T-helper 1 cell treated with Interleukin-12 subunit alpha and Interleukin-12 subunit beta and Interleukin-4 antibody, amounts not matched to agents 30 ng/mL and 1 ng/mL, for 36 hours (primary cell): ENCODE results near the gene EXOC6B. TPM values are rescaled to one million over a fixed set of nuclear protein-coding genes. Genes with fewer than 3 reads are reported as not detected.

Experiments
- intact Hi-C: fragments of 100-400 bp; cut with micrococcal nuclease; formaldehyde crosslinking; loops from one replicate; pipeline ENCODE4 v1.15.1; 2024
- total RNA-seq: library from RNA; stranded (reverse); gene quantifications from 2 replicates; pipeline ENCODE4 v1.2.3, GENCODE V29; 2022

Gene EXOC6B
- total RNA-seq, 1 donor from 2014 or later = 15.2 TPM

- intact Hi-C loops = no loop called here
Measured at GRCh38 chr2:72236445-72237067, 589.3 kb downstream of the EXOC6B start.

GRCh38 chr2:72235497-72236415 is 590.1 kb downstream of the EXOC6B start:
- intact Hi-C loops = no loop called here

DNA sequence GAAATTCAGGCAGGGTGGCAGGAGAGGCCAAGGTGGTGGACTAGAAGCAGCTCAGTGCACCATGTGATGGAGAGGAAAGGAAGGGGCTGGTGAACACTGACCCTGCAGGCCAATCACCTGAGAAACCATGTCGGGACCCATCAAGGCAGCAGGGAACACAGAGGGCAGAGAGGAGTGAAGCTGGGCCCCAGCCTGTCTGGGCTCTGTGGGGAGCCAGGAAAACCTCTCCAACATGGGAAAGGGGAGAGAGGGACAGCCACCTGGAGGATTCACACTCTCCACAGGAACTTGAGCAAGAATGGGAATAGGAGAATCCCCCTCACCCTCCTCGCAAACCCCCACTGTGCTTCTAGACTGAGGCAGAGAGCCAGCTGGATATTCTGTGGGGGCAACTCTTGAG is 592.6 kb downstream of the EXOC6B start:
- intact Hi-C loops = no loop called here

GRCh38 chr2:72222829-72223564 is 602.8 kb downstream of the EXOC6B start:
- intact Hi-C loops = no loop called here

- intact Hi-C loops = no loop called here
Measured at GRCh38 chr2:72220170-72220569, 605.7 kb downstream of the EXOC6B start.

GRCh38 chr2:72214429-72215143 is 611.2 kb downstream of the EXOC6B start:
- intact Hi-C loops = no loop called here

GRCh38 chr2:72212486-72212855 is 613.4 kb downstream of the EXOC6B start:
- intact Hi-C loops = no loop called here

DNA sequence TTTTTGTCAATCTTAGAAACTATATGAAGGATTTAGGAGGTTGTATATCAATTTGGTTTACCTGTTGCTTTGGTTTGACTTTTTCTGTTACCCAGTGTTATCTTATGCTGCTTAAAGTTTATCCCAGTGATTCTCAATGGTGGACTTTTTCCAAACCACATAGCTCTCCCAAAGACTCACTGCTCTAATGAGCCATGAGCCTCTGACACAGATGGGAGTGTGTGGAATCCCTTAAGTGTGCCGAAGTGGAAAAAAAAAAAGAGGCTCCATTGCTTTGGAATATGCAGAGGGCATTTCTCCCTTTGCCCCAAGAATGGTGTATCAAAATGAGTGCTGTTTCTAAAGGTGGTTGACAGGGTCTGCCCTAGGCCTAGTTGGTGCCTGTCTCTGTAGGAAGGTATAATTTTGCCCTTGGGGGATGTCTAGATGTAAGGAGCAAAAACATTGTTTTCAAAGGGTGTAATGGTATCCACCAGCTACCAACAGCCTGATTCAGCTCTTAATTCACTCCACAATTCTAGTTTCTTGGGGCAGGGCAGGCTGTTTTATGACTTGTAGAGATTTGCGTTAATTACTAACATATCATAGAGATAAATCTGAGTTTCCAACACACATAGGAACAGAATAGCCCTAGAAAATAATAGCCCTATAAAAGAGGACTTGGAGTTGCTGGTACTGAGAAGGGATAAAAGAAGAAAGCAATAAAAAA is 613.9 kb downstream of the EXOC6B start:
- intact Hi-C loops = no loop called here

DNA sequence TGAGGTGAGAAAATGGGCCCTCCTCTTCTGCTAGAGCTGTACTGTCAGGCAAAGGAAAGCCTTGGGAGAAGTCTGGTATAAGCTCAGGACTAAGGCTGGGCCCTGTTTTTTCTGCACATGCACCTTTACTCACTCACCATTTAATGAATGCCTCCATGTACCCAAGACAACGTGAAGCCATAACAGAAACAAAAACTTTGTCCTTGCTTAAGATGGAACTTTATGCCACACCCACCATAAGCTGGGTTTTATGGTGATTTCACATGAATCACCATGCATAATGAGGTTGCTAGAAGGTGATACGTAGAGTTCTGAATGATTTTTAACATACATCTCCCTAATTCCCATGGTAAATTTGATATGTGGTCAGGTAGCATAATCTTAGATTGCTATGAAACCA is 614.5 kb downstream of the EXOC6B start:
- intact Hi-C loops = no loop called here

DNA sequence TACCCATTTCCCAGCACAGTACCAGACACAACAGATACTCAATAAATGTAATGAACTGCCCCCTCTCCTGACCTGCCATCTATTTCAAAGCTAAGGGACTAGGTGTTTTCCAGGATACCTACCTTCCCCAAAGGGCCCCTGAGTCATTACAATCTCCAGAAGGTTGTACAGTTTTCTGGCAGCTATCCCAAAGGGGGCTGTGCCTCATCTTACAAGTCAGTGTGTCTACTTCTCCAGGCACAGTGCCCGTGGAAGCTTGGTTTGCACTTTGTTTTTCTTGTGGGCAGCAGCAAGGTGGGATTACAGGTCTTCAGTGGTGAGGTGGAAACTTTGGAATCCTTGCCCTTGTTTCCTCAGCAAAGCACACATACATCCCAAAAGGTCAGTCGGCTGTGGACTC is 615.4 kb downstream of the EXOC6B start:
- intact Hi-C loops = no loop called here

DNA sequence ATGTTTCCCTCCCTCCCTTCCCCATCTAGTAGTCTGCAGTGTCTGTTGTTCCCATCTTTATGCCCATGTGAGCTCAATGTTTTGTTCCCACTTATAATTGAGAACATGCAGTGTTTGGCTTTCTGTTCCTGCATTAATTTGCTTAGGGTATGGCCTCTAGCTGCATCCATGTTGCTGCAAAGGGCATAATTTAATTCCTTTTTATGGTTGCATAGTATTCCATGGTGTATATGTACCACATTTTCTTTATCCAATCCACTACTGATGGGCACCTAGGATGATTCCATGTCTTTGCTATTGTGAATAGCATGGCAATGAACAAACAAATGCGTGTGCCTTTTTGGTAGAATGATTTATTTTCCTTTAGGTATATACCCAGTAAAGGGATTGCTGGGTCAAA is 617.6 kb downstream of the EXOC6B start:
- intact Hi-C loops = no loop called here

- intact Hi-C loops = no loop called here
Measured at GRCh38 chr2:72207334-72207733, 618.5 kb downstream of the EXOC6B start.

GRCh38 chr2:72205504-72205881 is 620.3 kb downstream of the EXOC6B start:
- intact Hi-C loops = no loop called here

GRCh38 chr2:72204786-72205503 is 620.9 kb downstream of the EXOC6B start:
- intact Hi-C loops = no loop called here

GRCh38 chr2:72204156-72204785 is 621.6 kb downstream of the EXOC6B start:
- intact Hi-C loops = no loop called here

DNA sequence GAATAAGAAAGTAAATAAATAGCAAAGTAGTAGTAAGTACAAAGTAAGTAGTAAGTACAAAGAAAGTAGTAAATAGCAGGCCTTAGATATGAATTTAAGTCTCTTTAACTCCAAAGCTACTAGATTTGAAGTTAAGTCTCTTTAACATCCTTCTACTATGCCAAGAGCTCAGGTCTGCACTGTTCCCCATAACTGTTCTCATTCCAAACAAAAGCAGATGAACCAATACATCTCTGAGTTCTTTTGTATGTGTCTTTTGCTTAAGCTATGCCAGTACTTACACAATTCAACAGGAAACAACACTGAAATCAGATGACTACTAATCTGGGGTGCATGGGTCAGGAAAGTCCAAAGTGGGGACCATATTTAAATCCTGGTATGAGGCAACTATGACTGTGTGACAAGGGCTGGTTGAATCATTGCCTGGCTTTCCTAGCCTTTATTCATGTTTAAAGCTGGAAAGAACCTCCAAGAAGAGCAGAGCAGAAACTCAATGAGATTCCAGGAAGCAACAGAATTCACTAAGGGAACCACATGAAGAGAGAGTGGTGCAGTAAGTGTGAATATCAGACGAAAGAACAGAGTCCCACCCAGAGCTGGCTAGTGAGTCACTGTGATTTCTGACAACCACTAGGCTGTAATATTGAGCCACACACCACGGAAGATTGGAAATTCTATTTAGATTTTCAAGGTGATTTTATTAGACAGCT is 627.1 kb downstream of the EXOC6B start:
- intact Hi-C loops = no loop called here

- intact Hi-C loops = no loop called here
Measured at GRCh38 chr2:72193723-72194122, 632.1 kb downstream of the EXOC6B start.

- intact Hi-C loops = no loop called here
Measured at GRCh38 chr2:72191441-72191840, 634.4 kb downstream of the EXOC6B start.

GRCh38 chr2:72185206-72185605 is 640.6 kb downstream of the EXOC6B start:
- intact Hi-C loops = no loop called here
